Effector memory CD8-positive, alpha-beta T cell (primary cell): ENCODE measurements around the gene IZUMO2.

Experiments
- ATAC-seq: fragments of 150-1000 bp; cut with Tn5 transposase; replicated peaks from 2 replicates; pipeline ENCODE4 v1.10.0; 2021; ENCODE audit warnings: mild to moderate bottlenecking, moderate library complexity
- DNase-seq, 3 experiments: peaks; one replicate each; pipeline ENCODE4 v3.0.0; 2021
- H3K27ac Mint-ChIP-seq, 2 donors: one replicate each; pipeline ENCODE4 v1.8.0; 2022; ENCODE audit warnings: mild to moderate bottlenecking in 2 of 2, mixed read lengths in 2 of 2, moderate library complexity in 2 of 2
- H3K27me3 Mint-ChIP-seq, 2 donors: one replicate each; pipeline ENCODE4 v1.8.0; 2022; ENCODE audit warnings: mixed read lengths in 2 of 2
- H3K36me3 Mint-ChIP-seq: one replicate; pipeline ENCODE4 v1.8.0; 2022; ENCODE audit warnings: mild to moderate bottlenecking, moderate library complexity, mixed read lengths; ENCODE audit not compliant: insufficient read depth
- H3K4me1 Mint-ChIP-seq, 2 donors: one replicate each; pipeline ENCODE4 v1.8.0; 2022; ENCODE audit warnings: low read depth in 2 of 2, mixed read lengths in 2 of 2
- H3K4me3 Mint-ChIP-seq, 2 donors: one replicate each; pipeline ENCODE4 v1.8.0; 2022; ENCODE audit warnings: mild to moderate bottlenecking in 2 of 2, mixed read lengths in 2 of 2, moderate library complexity in 2 of 2
- H3K9me3 Mint-ChIP-seq, 2 donors: one replicate each; pipeline ENCODE4 v1.8.0; 2022; ENCODE audit warnings: mixed read lengths in 2 of 2
- total RNA-seq, 9 experiments: gene quantifications; one replicate each; lab custom pipeline; 2026; lab: John Stamatoyannopoulos, UW

The IZUMO2 gene
- 0 reads per million in 9 experiments for total RNA-seq

- H3K4me1 Mint-ChIP-seq: no peaks in the 10 kb centered on the region
- peaks cover 4% of the 10 kb centered on the region for H3K36me3 Mint-ChIP-seq
- H3K27me3 Mint-ChIP-seq: peaks cover 13 to 23% of the 10 kb centered on the region in 2 donors
- peaks cover 6 to 7% of the 10 kb centered on the region in 2 donors for H3K9me3 Mint-ChIP-seq
- DNase-seq: no peak
- no peak within 1 kb of the TSS for H3K4me3 Mint-ChIP-seq
- no peak within 1 kb of the TSS for H3K27ac Mint-ChIP-seq
- no peak for ATAC-seq
Observed at GRCh38 chr19:50162988-50163387, at the start of gene IZUMO2. TSS of gene IZUMO2 (minus strand) at chr19:50163281. CDS start at chr19:50163194, 87 bp downstream.

GRCh38 chr19:50210425-50210824 lies 47.3 kb upstream of the IZUMO2 start:
- Mint-ChIP-seq H3K36me3 (no peaks in the 10 kb centered on the region), H3K9me3 (peaks cover 0 to 4% of the 10 kb centered on the region in 2 donors), H3K27ac (no peak overlapping the region), H3K4me3 (no peak overlapping the region), H3K27me3 (peaks cover 27 to 30% of the 10 kb centered on the region in 2 donors), H3K4me1 (no peaks in the 10 kb centered on the region)
- ATAC-seq (no peak), DNase-seq (no peak)

GRCh38 chr19:50209131-50209530 lies 46.0 kb upstream of the IZUMO2 start:
- DNase-seq (no peak), ATAC-seq (no peak)
- H3K4me3 Mint-ChIP-seq: no peak overlapping the region
- H3K27me3 Mint-ChIP-seq: peaks cover 34 to 36% of the 10 kb centered on the region in 2 donors
- H3K27ac Mint-ChIP-seq: no peak overlapping the region
- peaks cover 0 to 4% of the 10 kb centered on the region in 2 donors for H3K9me3 Mint-ChIP-seq
- no peaks in the 10 kb centered on the region for H3K4me1 Mint-ChIP-seq
- H3K36me3 Mint-ChIP-seq: peaks cover 4% of the 10 kb centered on the region

- Mint-ChIP-seq H3K4me3 (no peak overlapping the region), H3K4me1 (no peaks in the 10 kb centered on the region), H3K27me3 (peaks cover 36 to 39% of the 10 kb centered on the region in 2 donors), H3K27ac (no peak overlapping the region), H3K36me3 (peaks cover 4% of the 10 kb centered on the region), H3K9me3 (peaks cover 0 to 4% of the 10 kb centered on the region in 2 donors)
- ATAC-seq (no peak), DNase-seq (no peak)
Observed at GRCh38 chr19:50207730-50208129, 44.6 kb upstream of the IZUMO2 start.

GRCh38 chr19:50206191-50206590 lies 43.1 kb upstream of the IZUMO2 start:
- peaks cover 0 to 1% of the 10 kb centered on the region in 2 donors for H3K9me3 Mint-ChIP-seq
- no peak overlapping the region for H3K4me3 Mint-ChIP-seq
- DNase-seq: no peak
- no peak for ATAC-seq
- no peaks in the 10 kb centered on the region for H3K4me1 Mint-ChIP-seq
- H3K27ac Mint-ChIP-seq: no peak overlapping the region
- H3K27me3 Mint-ChIP-seq: peaks cover 47 to 52% of the 10 kb centered on the region in 2 donors
- H3K36me3 Mint-ChIP-seq: peaks cover 4% of the 10 kb centered on the region

- H3K27ac Mint-ChIP-seq: no peak overlapping the region
- H3K36me3 Mint-ChIP-seq: peaks cover 4% of the 10 kb centered on the region
- H3K4me1 Mint-ChIP-seq: no peaks in the 10 kb centered on the region
- DNase-seq (no peak), ATAC-seq (no peak)
- H3K27me3 Mint-ChIP-seq: peaks cover 47 to 52% of the 10 kb centered on the region in 2 donors
- H3K9me3 Mint-ChIP-seq: peaks cover 0 to 1% of the 10 kb centered on the region in 2 donors
- no peak overlapping the region for H3K4me3 Mint-ChIP-seq
Observed at GRCh38 chr19:50205681-50206138, 42.6 kb upstream of the IZUMO2 start.

- Mint-ChIP-seq H3K4me3 (no peak overlapping the region), H3K27ac (no peak overlapping the region), H3K36me3 (peaks cover 4% of the 10 kb centered on the region), H3K9me3 (peaks cover 0 to under 1% of the 10 kb centered on the region in 2 donors), H3K4me1 (no peaks in the 10 kb centered on the region), H3K27me3 (peaks cover 47 to 52% of the 10 kb centered on the region in 2 donors)
- no peak for DNase-seq
- ATAC-seq: no peak
Observed at GRCh38 chr19:50204811-50205675, 42.0 kb upstream of the IZUMO2 start.

- H3K27me3 Mint-ChIP-seq: peaks cover 47 to 52% of the 10 kb centered on the region in 2 donors
- H3K27ac Mint-ChIP-seq: no peak overlapping the region
- ATAC-seq (no peak), DNase-seq (no peak)
- no peak overlapping the region for H3K4me3 Mint-ChIP-seq
- H3K36me3 Mint-ChIP-seq: peaks cover 4% of the 10 kb centered on the region
- no peaks in the 10 kb centered on the region for H3K9me3 Mint-ChIP-seq
- no peaks in the 10 kb centered on the region for H3K4me1 Mint-ChIP-seq
Observed at GRCh38 chr19:50204081-50204428, 41.0 kb upstream of the IZUMO2 start.

- Mint-ChIP-seq H3K36me3 (peaks cover 4% of the 10 kb centered on the region), H3K4me1 (no peaks in the 10 kb centered on the region), H3K4me3 (no peak within 1 kb of the TSS), H3K27ac (no peak within 1 kb of the TSS), H3K27me3 (peaks cover 47 to 52% of the 10 kb centered on the region in 2 donors), H3K9me3 (no peaks in the 10 kb centered on the region)
- no peak for ATAC-seq
- DNase-seq: no peak
Observed at GRCh38 chr19:50203281-50204080, 40.4 kb upstream of the IZUMO2 start, which contains the start of gene MYH14. TSS of gene MYH14 (plus strand) at chr19:50203622. CDS start at chr19:50210366, 6,744 bp downstream.

GRCh38 chr19:50202962-50203280 lies 39.8 kb upstream of the IZUMO2 start:
- peaks cover 43 to 48% of the 10 kb centered on the region in 2 donors for H3K27me3 Mint-ChIP-seq
- H3K4me1 Mint-ChIP-seq: no peaks in the 10 kb centered on the region
- no peak overlapping the region for H3K4me3 Mint-ChIP-seq
- H3K9me3 Mint-ChIP-seq: no peaks in the 10 kb centered on the region
- H3K27ac Mint-ChIP-seq: no peak overlapping the region
- DNase-seq: no peak
- no peak for ATAC-seq
- H3K36me3 Mint-ChIP-seq: peaks cover 4% of the 10 kb centered on the region

- Mint-ChIP-seq H3K36me3 (peaks cover 4% of the 10 kb centered on the region), H3K27ac (no peak overlapping the region), H3K9me3 (no peaks in the 10 kb centered on the region), H3K27me3 (peaks cover 40 to 44% of the 10 kb centered on the region in 2 donors), H3K4me1 (no peaks in the 10 kb centered on the region), H3K4me3 (no peak overlapping the region)
- DNase-seq: no peak
- ATAC-seq: no peak
Observed at GRCh38 chr19:50202386-50202785, 39.3 kb upstream of the IZUMO2 start.

- Mint-ChIP-seq H3K27me3 (peaks cover 34 to 37% of the 10 kb centered on the region in 2 donors), H3K27ac (no peak overlapping the region), H3K4me1 (no peaks in the 10 kb centered on the region), H3K9me3 (no peaks in the 10 kb centered on the region), H3K4me3 (no peak overlapping the region), H3K36me3 (no peaks in the 10 kb centered on the region)
- DNase-seq (no peak), ATAC-seq (no peak)
Observed at GRCh38 chr19:50199259-50199555, 36.1 kb upstream of the IZUMO2 start.

- no peaks in the 10 kb centered on the region for H3K4me1 Mint-ChIP-seq
- H3K9me3 Mint-ChIP-seq: no peaks in the 10 kb centered on the region
- peaks cover 32 to 34% of the 10 kb centered on the region in 2 donors for H3K27me3 Mint-ChIP-seq
- H3K36me3 Mint-ChIP-seq: no peaks in the 10 kb centered on the region
- ATAC-seq: no peak
- no peak overlapping the region for H3K27ac Mint-ChIP-seq
- DNase-seq: no peak
- H3K4me3 Mint-ChIP-seq: no peak overlapping the region
Observed at GRCh38 chr19:50198431-50199258, 35.6 kb upstream of the IZUMO2 start.
